Body of pancreas (tissue), 4 donors: ENCODE data around the gene ZNF202. TPM values are rescaled to one million over a fixed set of nuclear protein-coding genes. Genes with fewer than 3 reads are reported as not detected.
"Not testable (repeated sequence)": the region's sequence is repeated elsewhere in the genome, so short reads cannot be mapped to it uniquely, and the experiment has no call there.

ENCODE experiments used
- ATAC-seq: fragments of 150-250 bp; one replicate; pipeline ENCODE4 v1.9.1; 2016
- DNase-seq, 4 donors: peaks; one replicate each; pipeline ENCODE4 v3.0.0-alpha.2; 2019
- H3K27ac ChIP-seq, 4 donors: fragments of 200-600 bp; sonication (generic); 1 replicate in 3 of 4; 2 replicates in 1 of 4; pipeline versions ENCODE4 v1.5.1 to v1.6.1; 2016 to 2019; ENCODE audit warnings: mild to moderate bottlenecking in 1 of 4, mixed read lengths in 1 of 4, moderate library complexity in 1 of 4
- H3K27me3 ChIP-seq, 2 donors: fragments of 200-600 bp; sonication (generic); one replicate each; pipeline ENCODE4 v1.6.0; 2016; ENCODE audit warnings: mild to moderate bottlenecking in 1 of 2
- H3K36me3 ChIP-seq, 2 donors: fragments of 200-600 bp; sonication (generic); replicated peaks in 1 of 2; 2 replicates each; pipeline ENCODE4 v1.5.1; 2016; ENCODE audit warnings: low read depth in 2 of 2; ENCODE audit not compliant: insufficient read depth in 1 of 2
- H3K4me1 ChIP-seq: fragments of 200-600 bp; sonication (generic); one replicate; pipeline ENCODE4 v1.6.0; 2016
- H3K4me3 ChIP-seq, 2 donors: fragments of 200-600 bp; sonication (generic); 1 replicate in 1 of 2; 2 replicates in 1 of 2; pipeline ENCODE4 v1.5.1; 2016 to 2019
- H3K9me3 ChIP-seq, 3 donors: fragments of 200-600 bp; sonication (generic); 1 replicate in 2 of 3; 2 replicates in 1 of 3; pipeline ENCODE4 v1.5.1; 2016
- CTCF ChIP-seq, 7 experiments: fragments of 450-650 bp in 4 of 7; fragments of 200-600 bp in 3 of 7; sonication (generic) in 3 of 7; IDR thresholded peaks; one replicate each; pipeline ENCODE4 v1.5.1; 2016 to 2019; ENCODE audit warnings: antibody characterized with exemption in 7 of 7
- POLR2A ChIP-seq, 3 donors: fragments of 450-650 bp; IDR thresholded peaks; one replicate each; pipeline ENCODE4 v1.6.1; 2016; ENCODE audit warnings: antibody characterized with exemption in 3 of 3, mild to moderate bottlenecking in 2 of 3
- WGBS, 2 donors: methylation state at CpG; one replicate each; pipeline ENCODE4 v1.1.5; 2017; 5-methylcytosine and 5-hydroxymethylcytosine counted together
- intact Hi-C: fragments of 100-400 bp; cut with DNase I; formaldehyde crosslinking; loops from one replicate; pipeline ENCODE4 v1.15.1; 2023
- total RNA-seq, 2 donors: library from RNA; depleted of rRNA; stranded (reverse); fragments of >200 nt; gene quantifications; one replicate each; pipeline ENCODE4 v1.1.0, GENCODE V29; 2016

The ZNF202 gene
- total RNA-seq, 2 donors from 2014 or later: 11.5 to 15.3 TPM

GRCh38 chr11:123755344-123755743 lies 13.9 kb upstream of the ZNF202 start:
- no peak for DNase-seq
- no peaks in the 10 kb centered on the region for H3K9me3 ChIP-seq
- intact Hi-C loops: no loop called here
- no peak overlapping the region for H3K4me3 ChIP-seq
- H3K27me3 ChIP-seq: no peaks in the 10 kb centered on the region
- TF ChIP-seq POLR2A (IDR thresholded peaks at IDR 0.05): no peak
- no peak overlapping the region for H3K27ac ChIP-seq
- H3K4me1 ChIP-seq: no peaks in the 10 kb centered on the region
- no peak for ATAC-seq
- H3K36me3 ChIP-seq: no peaks in the 10 kb centered on the region

DNA sequence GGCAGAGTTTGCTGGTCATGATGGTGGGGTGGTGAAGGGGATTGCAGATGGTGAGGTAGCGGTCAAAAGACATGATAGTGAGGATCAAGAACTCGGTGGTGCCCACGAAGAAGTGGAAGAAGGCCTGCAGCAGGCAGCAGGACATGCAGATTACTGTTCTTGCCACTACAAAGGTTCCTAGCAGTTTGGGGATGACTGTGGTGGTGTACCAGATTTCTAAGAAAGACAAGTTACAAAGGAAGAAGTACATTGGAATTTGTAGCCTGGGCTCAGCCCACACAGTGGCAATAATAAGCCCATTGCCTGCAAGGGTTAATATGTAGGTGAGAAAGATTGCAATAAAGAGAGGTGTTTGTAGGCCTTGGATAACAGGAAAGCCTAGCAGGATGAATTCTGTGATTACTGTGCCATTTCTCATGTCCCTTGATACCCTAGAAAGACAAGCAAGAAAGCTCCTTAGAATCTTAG lies 12.7 kb upstream of the ZNF202 start, which contains the start of gene OR6X1:
Gene OR6X1 (minus strand): TSS at position 418 of the 468 bp plus-strand sequence. CDS start 0 bp downstream, at position 418.
- no peak within 1 kb of the TSS for H3K4me3 ChIP-seq
- H3K27ac ChIP-seq: no peak within 1 kb of the TSS
- H3K9me3 ChIP-seq: no peaks in the 10 kb centered on the region
- WGBS, 2 donors: 84 to 92% methylated on average over 3 of the region's 3 CpGs
- intact Hi-C loops: no loop called here
- no peaks in the 10 kb centered on the region for H3K4me1 ChIP-seq
- DNase-seq (no peak), ATAC-seq (no peak)
- H3K27me3 ChIP-seq: no peaks in the 10 kb centered on the region
- TF ChIP-seq CTCF (IDR thresholded peaks at IDR 0.05) (no peak), POLR2A (IDR thresholded peaks at IDR 0.05) (no peak)
- H3K36me3 ChIP-seq: no peaks in the 10 kb centered on the region

GRCh38 chr11:123753110-123753509 lies 11.7 kb upstream of the ZNF202 start:
- no peak for DNase-seq
- Histone ChIP-seq H3K4me1 (no peaks in the 10 kb centered on the region), H3K4me3 (no peak overlapping the region), H3K9me3 (peaks cover 0 to 6% (median 0%) of the 10 kb centered on the region in 3 donors), H3K36me3 (no peaks in the 10 kb centered on the region), H3K27ac (no peak overlapping the region), H3K27me3 (no peaks in the 10 kb centered on the region)
- ATAC-seq: no peak
- intact Hi-C loops: no loop called here
- TF ChIP-seq POLR2A (IDR thresholded peaks at IDR 0.05) (no peak), CTCF (IDR thresholded peaks at IDR 0.05) (no peak)

DNA sequence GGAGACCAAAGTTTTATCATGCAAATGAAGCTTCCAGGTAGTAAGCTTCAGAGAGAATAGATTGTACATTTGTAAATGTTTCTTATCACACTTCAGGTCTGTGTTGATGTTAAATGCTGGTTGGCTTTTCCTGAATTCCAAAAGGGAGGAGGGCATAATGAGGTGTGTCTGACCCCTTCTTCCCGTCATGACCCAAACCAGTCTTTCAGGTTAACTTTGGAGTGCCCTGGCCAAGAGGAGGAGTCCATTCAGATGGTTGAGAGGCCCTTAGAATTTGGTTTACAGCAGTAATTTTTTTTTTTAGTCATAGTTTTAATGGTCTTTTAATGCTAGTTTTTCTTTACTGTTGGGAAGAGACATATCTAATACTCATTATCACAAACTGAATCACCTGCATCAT lies 10.3 kb upstream of the ZNF202 start:
- Histone ChIP-seq H3K9me3 (peaks cover 0 to 6% (median 0%) of the 10 kb centered on the region in 3 donors), H3K4me1 (no peaks in the 10 kb centered on the region), H3K27me3 (no peaks in the 10 kb centered on the region), H3K4me3 (no peak overlapping the region), H3K27ac (no peak overlapping the region), H3K36me3 (no peaks in the 10 kb centered on the region)
- no peak for DNase-seq
- 36 to 59% methylated on average over 1 of the region's 1 CpG for WGBS, 2 donors
- no peak for ATAC-seq
- intact Hi-C loops: no loop called here
- no peak for TF ChIP-seq POLR2A (IDR thresholded peaks at IDR 0.05)
- TF ChIP-seq CTCF (IDR thresholded peaks at IDR 0.05): no peak

GRCh38 chr11:123748349-123748748 lies 6.9 kb upstream of the ZNF202 start:
- WGBS, 2 donors: 85 to 94% methylated on average over 2 of the region's 2 CpGs
- H3K4me3 ChIP-seq: not testable (repeated sequence)

GRCh38 chr11:123745764-123746451 lies 4.4 kb upstream of the ZNF202 start:
- no peak for DNase-seq
- Histone ChIP-seq H3K9me3 (peaks cover 0 to 6% (median 0%) of the 10 kb centered on the region in 3 donors), H3K4me3 (no peak overlapping the region), H3K4me1 (peaks cover 8% of the 10 kb centered on the region), H3K27me3 (no peaks in the 10 kb centered on the region), H3K27ac (no peak overlapping the region), H3K36me3 (no peaks in the 10 kb centered on the region)
- TF ChIP-seq POLR2A (IDR thresholded peaks at IDR 0.05): no peak
- no peak for TF ChIP-seq CTCF (IDR thresholded peaks at IDR 0.05)
- ATAC-seq: no peak
- intact Hi-C loops: no loop called here
- 79 to 88% methylated on average over 2 of the region's 2 CpGs for WGBS, 2 donors

More at GRCh38 chr11:123748349-123748748, 6.9 kb upstream of the ZNF202 start:
- H3K9me3 ChIP-seq, H3K27me3 ChIP-seq, intact Hi-C loops, H3K27ac ChIP-seq, H3K36me3 ChIP-seq, H3K4me1 ChIP-seq, ATAC-seq, DNase-seq: not testable (repeated sequence)
